Measurements from ENCODE around the gene MFSD6L. TPM values are rescaled to one million over a fixed set of nuclear protein-coding genes. Genes with fewer than 3 reads are reported as not detected.

MFSD6L gene
- total RNA-seq, 1 experiment from 2014 or later, result 2.1 TPM

GRCh38 chr17:8837563-8838075, 38.5 kb upstream of the MFSD6L start:
- H4K5ac ChIP-seq (ENCODE audit: insufficient read length, low read depth, low read length), result no peak overlapping the region
- no peak overlapping the region for H3T11ph ChIP-seq (ENCODE audit: low read length)
- H3K27ac Mint-ChIP-seq, result no peak overlapping the region
- no peak overlapping the region for H2BK20ac ChIP-seq (ENCODE audit: low read depth, low read length, poor library complexity, severe bottlenecking)
- no peak overlapping the region for H3K9ac ChIP-seq (ENCODE audit: extremely low read depth, insufficient read length, low read length)
- no peak overlapping the region for H2AK5ac ChIP-seq (ENCODE audit: insufficient read length, low read length)
- no peak overlapping the region; a peak in 1 of 5 replicates for H3K4me3 Mint-ChIP-seq
- H3K9me3 Mint-ChIP-seq, result peaks cover 0 to 1% of the 10 kb centered on the region in 2 experiments; a peak in 1 of 5 replicates
- no peak overlapping the region for H4K8ac ChIP-seq (replicated peaks; ENCODE audit: insufficient read length, low read depth, low read length)
- no peak overlapping the region for H3K4me2 ChIP-seq (ENCODE audit: insufficient read depth, insufficient read length, low read length)
- H3K4ac ChIP-seq (ENCODE audit: low read depth, low read length), result no peak overlapping the region
- H2BK120ac ChIP-seq (ENCODE audit: low read depth, low read length, poor library complexity, severe bottlenecking), result no peak overlapping the region
- H3K27me3 Mint-ChIP-seq (ENCODE audit: low read depth), result peaks cover 12% of the 10 kb centered on the region
- H2AFZ ChIP-seq (ENCODE audit: low read length), result no peak overlapping the region
- no peak overlapping the region for H3K27ac ChIP-seq (ENCODE audit: insufficient read length, low read depth, low read length)
- no peak overlapping the region for H3K14ac ChIP-seq (ENCODE audit: insufficient read depth, low read length)
- no peak for TF ChIP-seq CTCF (conservative IDR thresholded peaks at IDR 0.05)
- H2BK12ac ChIP-seq (ENCODE audit: insufficient read length, low read depth, low read length), result no peak overlapping the region
- H2BK15ac ChIP-seq (ENCODE audit: low read depth, low read length), result no peak overlapping the region
- no peaks in the 10 kb centered on the region for H3K4me1 ChIP-seq (ENCODE audit: insufficient read depth, low read length)
- H2BK5ac ChIP-seq (ENCODE audit: insufficient read length, low read length), result no peak overlapping the region
- no peaks in the 10 kb centered on the region for H3K9me3 ChIP-seq (ENCODE audit: control insufficient read depth, low read depth, low read length)
- H4K91ac ChIP-seq (ENCODE audit: insufficient read length, low read depth, low read length), result no peak overlapping the region
- no peaks in the 10 kb centered on the region for H4K20me1 ChIP-seq (ENCODE audit: control insufficient read depth, insufficient read depth, insufficient read length)
- H3K4me1 Mint-ChIP-seq, result peaks cover 10 to 22% of the 10 kb centered on the region in 2 experiments; a peak in 3 of 4 replicates
- H3K23ac ChIP-seq (ENCODE audit: insufficient read length, low read depth, low read length), result no peak overlapping the region
- H3K79me1 ChIP-seq (ENCODE audit: insufficient read depth, low read depth, low read length, poor library complexity, severe bottlenecking), result no peaks in the 10 kb centered on the region
- H3K56ac ChIP-seq (ENCODE audit: insufficient read length, low read depth, low read length), result no peak overlapping the region
- no peak for DNase-seq
- peak overlapping the region; percentile 72 for H3K18ac ChIP-seq (ENCODE audit: insufficient read length, low read depth, low read length)
- H3K27me3 ChIP-seq (ENCODE audit: insufficient read depth, low read length), result no peaks in the 10 kb centered on the region; the same call in 1 of the 2 replicates
- no CpG with 5 or more reads among the region's 8 CpGs for WGBS (ENCODE audit: extremely low coverage, insufficient read length, low lambda C conversion rate)
- peaks cover 2% of the 10 kb centered on the region for H3K23me2 ChIP-seq (ENCODE audit: insufficient read length, low read depth, low read length, poor library complexity, severe bottlenecking)
- no peaks in the 10 kb centered on the region for H3K79me2 ChIP-seq (ENCODE audit: insufficient read depth, low read length)
- no peaks in the 10 kb centered on the region for H3K36me3 Mint-ChIP-seq (ENCODE audit: insufficient read depth in 1 of 3, low read depth in 3 of 3)
